WTC11 (cell line): ENCODE results near the gene RAET1G. TPM values are rescaled to one million over a fixed set of nuclear protein-coding genes. Genes with fewer than 3 reads are reported as not detected.
"Not testable (repeated sequence)": the region's sequence is repeated elsewhere in the genome, so short reads cannot be mapped to it uniquely, and the experiment has no call there.

ENCODE experiments used
- ATAC-seq: fragments of 200-7000 bp; cut with Tn5 transposase; 2 replicates; pipeline ENCODE4 v1.10.0; 2021; ENCODE audit warnings: mild to moderate bottlenecking, moderate library complexity
- CTCF ChIA-PET: fragments of 300-600 bp; sonication (Branson Sonifier 250); formaldehyde crosslinking; loops from one replicate; lab custom pipeline; 2021; ENCODE audit warnings: antibody characterized with exemption; lab: Charles Lee
- POLR2A ChIA-PET: fragments of 350-600 bp; sonication (Branson Sonifier 250); formaldehyde crosslinking; loops from one replicate; lab custom pipeline; 2021; ENCODE audit warnings: antibody characterized with exemption; lab: Charles Lee
- DNase-seq: peaks from one replicate; pipeline ENCODE4 v3.0.0; 2021; ENCODE audit warnings: low spot score
- H3K27ac Mint-ChIP-seq: 2 replicates; pipeline ENCODE4 v1.8.0; 2021; ENCODE audit warnings: mixed read lengths
- H3K27me3 Mint-ChIP-seq: 2 replicates; pipeline ENCODE4 v1.8.0; 2021; ENCODE audit warnings: low read depth, mild to moderate bottlenecking, moderate library complexity, mixed read lengths
- H3K36me3 Mint-ChIP-seq: 2 replicates; pipeline ENCODE4 v1.8.0; 2021; ENCODE audit warnings: mixed read lengths
- H3K4me1 Mint-ChIP-seq: 2 replicates; pipeline ENCODE4 v1.8.0; 2022; ENCODE audit warnings: mixed read lengths
- H3K4me3 Mint-ChIP-seq: 2 replicates; pipeline ENCODE4 v1.8.0; 2021; ENCODE audit warnings: mild to moderate bottlenecking, moderate library complexity, mixed read lengths
- H3K9me3 Mint-ChIP-seq: 2 replicates; pipeline ENCODE4 v1.8.0; 2021; ENCODE audit warnings: mixed read lengths
- CDX4 ChIP-seq: fragments of 250-450 bp; sonication (Bioruptor Pico); IDR thresholded peaks from 2 replicates; pipeline ENCODE4 v1.9.0; 2021; ENCODE audit warnings: moderate library complexity, mild to moderate bottlenecking, inconsistent platforms, borderline replicate concordance
- CTCF ChIP-seq: fragments of 200-600 bp; IDR thresholded peaks from 2 replicates; pipeline ENCODE4 v1.8.0; 2022; ENCODE audit warnings: antibody characterized with exemption
- EMX1 ChIP-seq: fragments of 250-450 bp; sonication (Bioruptor Pico); IDR thresholded peaks from 2 replicates; pipeline ENCODE4 v1.8.0; 2021; ENCODE audit warnings: mild to moderate bottlenecking
- FOXP1 ChIP-seq: sonication (generic); formaldehyde crosslinking; IDR thresholded peaks from 2 replicates; pipeline ENCODE4 v1.8.0; 2022; ENCODE audit warnings: missing genetic modification reagents, mild to moderate bottlenecking, moderate library complexity, borderline replicate concordance
- GRHL2 ChIP-seq: fragments of 250-450 bp; sonication (Bioruptor Pico); IDR thresholded peaks from 2 replicates; pipeline ENCODE4 v1.8.0; 2022; ENCODE audit warnings: mild to moderate bottlenecking, moderate library complexity; ENCODE audit not compliant: insufficient replicate concordance, severe bottlenecking
- HMGA2 ChIP-seq: fragments of 250-450 bp; sonication (Bioruptor Pico); IDR thresholded peaks from 2 replicates; pipeline ENCODE4 v1.4.0; 2021; ENCODE audit warnings: mild to moderate bottlenecking, moderate library complexity
- NFATC4 ChIP-seq: fragments of 250-450 bp; sonication (Bioruptor Pico); IDR thresholded peaks from 2 replicates; pipeline ENCODE4 v1.9.0; 2021; ENCODE audit warnings: mild to moderate bottlenecking
- NR3C1 ChIP-seq: sonication (generic); formaldehyde crosslinking; conservative IDR thresholded peaks from 2 replicates; pipeline ENCODE4 v1.8.1; 2023; ENCODE audit warnings: low read depth, mild to moderate bottlenecking, missing genetic modification reagents
- RELA ChIP-seq: sonication (generic); formaldehyde crosslinking; IDR thresholded peaks from 2 replicates; pipeline ENCODE4 v1.8.1; 2022; ENCODE audit warnings: missing genetic modification reagents, mild to moderate bottlenecking, borderline replicate concordance
- TEAD1 ChIP-seq: sonication (generic); formaldehyde crosslinking; IDR thresholded peaks from 2 replicates; pipeline ENCODE4 v1.8.0; 2022; ENCODE audit warnings: mild to moderate bottlenecking, missing genetic modification reagents
- USF2 ChIP-seq: sonication (generic); formaldehyde crosslinking; IDR thresholded peaks from 2 replicates; pipeline ENCODE4 v1.8.1; 2023; ENCODE audit warnings: mild to moderate bottlenecking, missing genetic modification reagents, moderate library complexity
- ZNF263 ChIP-seq: sonication (generic); formaldehyde crosslinking; IDR thresholded peaks from 2 replicates; pipeline ENCODE4 v1.8.1; 2022; ENCODE audit warnings: low read depth, mild to moderate bottlenecking, moderate library complexity, missing genetic modification reagents
- ZNF317 ChIP-seq: sonication (generic); formaldehyde crosslinking; IDR thresholded peaks from 2 replicates; pipeline ENCODE4 v1.8.1; 2023; ENCODE audit warnings: low read depth, mild to moderate bottlenecking, moderate library complexity, missing genetic modification reagents, borderline replicate concordance
- ZNF425 ChIP-seq: fragments of 250-450 bp; sonication (Bioruptor Pico); conservative IDR thresholded peaks from 2 replicates; pipeline ENCODE4 v1.9.0; 2021; ENCODE audit warnings: mild to moderate bottlenecking
- total RNA-seq: library from RNA; stranded (reverse); gene quantifications from 3 replicates; pipeline ENCODE4 v1.2.3, GENCODE V29; 2021
- TF ChIP-seq, protein P1 (sequence below): sonication (generic); formaldehyde crosslinking; IDR thresholded peaks from 2 replicates; pipeline ENCODE4 v1.8.0; 2022; ENCODE audit warnings: mild to moderate bottlenecking, missing genetic modification reagents
- TF ChIP-seq, protein P2 (sequence below): sonication (generic); formaldehyde crosslinking; IDR thresholded peaks from 2 replicates; pipeline ENCODE4 v1.8.0; 2022; ENCODE audit warnings: missing genetic modification reagents

The RAET1G gene
- total RNA-seq, 1 experiment from 2014 or later: not detected

- CTCF ChIA-PET: interaction anchor here (1.0 kb wide), 2 partner anchors 87 to 104 kb away, joined by 3 to 4 read pairs; no protein-coding TSS in a partner anchor
- TF ChIP-seq HMGA2 (CRISPR knock-in tag): peak; percentile 91
- H3K36me3 Mint-ChIP-seq, H3K4me3 Mint-ChIP-seq, H3K9me3 Mint-ChIP-seq, H3K27ac Mint-ChIP-seq, POLR2A ChIA-PET, DNase-seq, ATAC-seq: not testable (repeated sequence)
- peaks cover 12% of the 10 kb centered on the region for H3K4me1 Mint-ChIP-seq
- peaks cover 97% of the 10 kb centered on the region for H3K27me3 Mint-ChIP-seq
Measured at GRCh38 chr6:149927025-149927424, 4.1 kb upstream of the RAET1G start.

DNA sequence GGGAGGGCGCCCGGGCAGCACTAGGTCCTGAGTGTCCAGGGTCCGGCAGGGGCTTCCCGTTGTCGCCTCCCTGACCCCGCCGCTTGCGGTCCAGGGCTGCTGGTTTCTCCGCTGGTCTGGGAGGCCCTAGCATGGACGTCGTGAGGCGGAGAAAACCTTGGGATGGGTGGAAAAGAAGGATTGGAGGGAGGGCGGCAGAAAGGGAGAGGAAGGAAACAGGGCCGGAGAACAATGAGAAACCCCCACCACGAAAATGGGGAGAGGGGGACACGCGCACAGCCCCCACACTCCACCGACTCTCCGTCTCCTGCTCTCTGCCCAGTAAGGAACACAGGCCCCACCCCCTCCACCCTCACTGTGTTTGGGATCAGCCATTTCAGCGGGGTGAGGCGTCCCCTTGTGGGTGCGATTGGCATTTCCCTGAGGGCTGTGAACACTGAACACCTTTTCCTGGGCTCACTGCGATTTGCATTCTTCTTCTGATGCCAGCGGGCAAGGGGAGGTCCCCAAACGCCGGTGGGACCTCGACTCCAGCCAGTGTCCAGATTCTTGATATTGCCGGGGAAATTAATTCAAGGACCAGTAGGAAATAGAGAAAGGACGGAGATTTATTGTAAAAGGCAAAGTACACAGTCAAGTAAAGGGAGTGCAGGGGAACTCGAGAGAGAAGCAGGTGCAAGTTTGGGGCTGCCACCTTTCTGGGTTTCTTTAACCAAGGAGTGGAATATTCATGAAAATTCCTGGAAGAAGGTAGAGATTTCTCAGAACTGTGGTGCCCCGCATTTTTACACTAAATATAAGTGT lies 3.3 kb upstream of the RAET1G start:
- H3K36me3 Mint-ChIP-seq: no peaks in the 10 kb centered on the region
- H3K4me1 Mint-ChIP-seq: peaks cover 14% of the 10 kb centered on the region
- DNase-seq (peak; percentile 93), ATAC-seq (peak; percentile 80)
- TF ChIP-seq NR3C1 (CRISPR knock-in tag) (no peak), CTCF (peak; percentile 86), ZNF263 (no peak)
- TF ChIP-seq, protein P1, sequence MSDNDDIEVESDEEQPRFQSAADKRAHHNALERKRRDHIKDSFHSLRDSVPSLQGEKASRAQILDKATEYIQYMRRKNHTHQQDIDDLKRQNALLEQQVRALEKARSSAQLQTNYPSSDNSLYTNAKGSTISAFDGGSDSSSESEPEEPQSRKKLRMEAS: no peak
- H3K27me3 Mint-ChIP-seq: peaks cover 97% of the 10 kb centered on the region
- POLR2A ChIA-PET: no interaction called here
- H3K27ac Mint-ChIP-seq: no peak overlapping the region
- peak overlapping the region; percentile 70 for H3K4me3 Mint-ChIP-seq
- no peaks in the 10 kb centered on the region for H3K9me3 Mint-ChIP-seq
- CTCF ChIA-PET: interaction anchor here (1.0 to 2.3 kb wide), 3 partner anchors 86 to 103 kb away, joined by 3 to 19 read pairs (median 4); no protein-coding TSS in a partner anchor

DNA sequence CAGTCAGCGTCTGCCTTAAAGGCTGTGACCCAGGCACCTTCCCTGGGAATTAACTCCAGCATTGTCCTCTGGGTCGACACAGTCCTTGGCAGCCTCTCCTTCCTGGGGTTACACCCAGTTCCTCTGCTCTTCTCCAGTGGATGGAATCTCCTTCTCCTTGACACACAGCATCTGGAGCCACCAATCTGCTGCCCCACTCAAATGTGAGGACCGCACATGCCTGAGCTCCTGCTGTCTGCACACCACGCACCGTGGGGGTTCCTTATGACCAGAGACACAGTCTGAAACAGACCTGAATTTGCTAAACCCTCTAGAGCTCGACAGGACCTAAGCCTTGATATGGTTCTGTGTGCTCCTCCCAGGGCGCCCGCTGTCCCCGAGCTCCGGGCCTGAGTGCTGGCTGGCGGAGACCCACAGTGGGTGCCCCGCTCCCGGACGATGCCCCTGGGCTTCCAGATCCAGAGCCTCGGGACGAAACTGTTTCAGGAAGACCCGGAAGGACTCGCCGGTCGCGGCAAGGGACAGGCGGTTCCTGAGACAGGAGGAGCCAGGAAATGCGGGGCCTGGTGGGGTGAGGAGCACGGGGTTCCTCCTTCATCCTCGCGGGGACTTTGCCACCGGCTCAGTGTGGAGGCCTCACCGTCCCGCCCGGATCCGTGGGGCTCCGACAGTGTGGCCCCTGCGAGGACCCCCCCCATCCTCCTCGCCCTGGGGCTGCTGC lies 2.5 kb upstream of the RAET1G start:
- ATAC-seq (no peak), DNase-seq (peak; percentile 25)
- peaks cover 97% of the 10 kb centered on the region for H3K27me3 Mint-ChIP-seq
- ChIA-PET POLR2A (interaction anchor here (1.2 kb wide), 1 partner anchor 85 kb away, joined by 3 read pairs; no protein-coding TSS in a partner anchor), CTCF (interaction anchor here (0.9 to 2.3 kb wide), 5 partner anchors 15 to 126 kb away, joined by 3 to 19 read pairs (median 5); no protein-coding TSS in a partner anchor)
- H3K4me3 Mint-ChIP-seq: peak overlapping the region; percentile 70
- no peaks in the 10 kb centered on the region for H3K36me3 Mint-ChIP-seq
- peaks cover 14% of the 10 kb centered on the region for H3K4me1 Mint-ChIP-seq
- H3K27ac Mint-ChIP-seq: no peak overlapping the region
- H3K9me3 Mint-ChIP-seq: no peaks in the 10 kb centered on the region
- TF ChIP-seq ZNF425 (CRISPR knock-in tag) (no peak), RELA (CRISPR knock-in tag) (no peak), CTCF (no peak), FOXP1 (no peak), USF2 (CRISPR knock-in tag) (no peak), TEAD1 (CRISPR knock-in tag) (no peak), NFATC4 (CRISPR knock-in tag) (no peak), EMX1 (CRISPR knock-in tag) (no peak), ZNF317 (CRISPR knock-in tag) (no peak), CDX4 (CRISPR knock-in tag) (no peak), GRHL2 (CRISPR knock-in tag) (no peak)
- TF ChIP-seq, protein P2, sequence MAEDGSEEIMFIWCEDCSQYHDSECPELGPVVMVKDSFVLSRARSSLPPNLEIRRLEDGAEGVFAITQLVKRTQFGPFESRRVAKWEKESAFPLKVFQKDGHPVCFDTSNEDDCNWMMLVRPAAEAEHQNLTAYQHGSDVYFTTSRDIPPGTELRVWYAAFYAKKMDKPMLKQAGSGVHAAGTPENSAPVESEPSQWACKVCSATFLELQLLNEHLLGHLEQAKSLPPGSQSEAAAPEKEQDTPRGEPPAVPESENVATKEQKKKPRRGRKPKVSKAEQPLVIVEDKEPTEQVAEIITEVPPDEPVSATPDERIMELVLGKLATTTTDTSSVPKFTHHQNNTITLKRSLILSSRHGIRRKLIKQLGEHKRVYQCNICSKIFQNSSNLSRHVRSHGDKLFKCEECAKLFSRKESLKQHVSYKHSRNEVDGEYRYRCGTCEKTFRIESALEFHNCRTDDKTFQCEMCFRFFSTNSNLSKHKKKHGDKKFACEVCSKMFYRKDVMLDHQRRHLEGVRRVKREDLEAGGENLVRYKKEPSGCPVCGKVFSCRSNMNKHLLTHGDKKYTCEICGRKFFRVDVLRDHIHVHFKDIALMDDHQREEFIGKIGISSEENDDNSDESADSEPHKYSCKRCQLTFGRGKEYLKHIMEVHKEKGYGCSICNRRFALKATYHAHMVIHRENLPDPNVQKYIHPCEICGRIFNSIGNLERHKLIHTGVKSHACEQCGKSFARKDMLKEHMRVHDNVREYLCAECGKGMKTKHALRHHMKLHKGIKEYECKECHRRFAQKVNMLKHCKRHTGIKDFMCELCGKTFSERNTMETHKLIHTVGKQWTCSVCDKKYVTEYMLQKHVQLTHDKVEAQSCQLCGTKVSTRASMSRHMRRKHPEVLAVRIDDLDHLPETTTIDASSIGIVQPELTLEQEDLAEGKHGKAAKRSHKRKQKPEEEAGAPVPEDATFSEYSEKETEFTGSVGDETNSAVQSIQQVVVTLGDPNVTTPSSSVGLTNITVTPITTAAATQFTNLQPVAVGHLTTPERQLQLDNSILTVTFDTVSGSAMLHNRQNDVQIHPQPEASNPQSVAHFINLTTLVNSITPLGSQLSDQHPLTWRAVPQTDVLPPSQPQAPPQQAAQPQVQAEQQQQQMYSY (CRISPR knock-in tag): no peak
